ENCODE measurements around the gene PTPN13.

Gene PTPN13

GRCh38 chr4:86593688-86594558 lies at the start of gene PTPN13:
Gene PTPN13 (plus strand): TSS chr4:86594315. CDS start chr4:86635257, 40,942 bp downstream.
- TF ChIP-seq MYC (IDR thresholded peaks at IDR 0.05; ENCODE audit: low read depth, low read length) (peak; percentile 63; the same call in 1 of the 2 replicates), MAX (IDR thresholded peaks at IDR 0.05; ENCODE audit: low read depth, low read length) (peak; percentile 68), POLR2A (IDR thresholded peaks at IDR 0.05; ENCODE audit: extremely low read depth, insufficient read length) (peak; percentile 72), CTCF (IDR thresholded peaks at IDR 0.05; ENCODE audit: low read depth, low read length) (no peak)
- H3K4me3 ChIP-seq (ENCODE audit: low read depth, low read length) = peak within 1 kb of the TSS; percentile 91
- DNase-seq (ENCODE audit: low read depth) = peak; percentile 99

- TF ChIP-seq MYC (IDR thresholded peaks at IDR 0.05; ENCODE audit: low read depth, low read length) (no peak), CTCF (IDR thresholded peaks at IDR 0.05; ENCODE audit: low read depth, low read length) (no peak)
- H3K4me3 ChIP-seq (ENCODE audit: low read depth, low read length) = no peak overlapping the region
- DNase-seq (ENCODE audit: low read depth) = no peak
Measured at GRCh38 chr4:86547140-86547539, 47.0 kb upstream of the PTPN13 start.

- TF ChIP-seq CTCF (IDR thresholded peaks at IDR 0.05; ENCODE audit: low read depth, low read length) = no peak
- no peak for TF ChIP-seq POLR2A (IDR thresholded peaks at IDR 0.05; ENCODE audit: extremely low read depth, insufficient read length)
- no peak for TF ChIP-seq MYC (IDR thresholded peaks at IDR 0.05; ENCODE audit: low read depth, low read length)
- TF ChIP-seq MAX (IDR thresholded peaks at IDR 0.05; ENCODE audit: low read depth, low read length) = no peak
- DNase-seq (ENCODE audit: low read depth) = no peak
- no peak overlapping the region for H3K4me3 ChIP-seq (ENCODE audit: low read depth, low read length)
Measured at GRCh38 chr4:86549163-86549788, 44.8 kb upstream of the PTPN13 start.

- DNase-seq (ENCODE audit: low read depth) = no peak
Measured at GRCh38 chr4:86551387-86551786, 42.7 kb upstream of the PTPN13 start.

GRCh38 chr4:86554646-86555045 lies 39.5 kb upstream of the PTPN13 start:
- no peak for TF ChIP-seq CTCF (IDR thresholded peaks at IDR 0.05; ENCODE audit: low read depth, low read length)
- TF ChIP-seq MAX (IDR thresholded peaks at IDR 0.05; ENCODE audit: low read depth, low read length) = no peak
- TF ChIP-seq POLR2A (IDR thresholded peaks at IDR 0.05; ENCODE audit: extremely low read depth, insufficient read length) = no peak
- TF ChIP-seq MYC (IDR thresholded peaks at IDR 0.05; ENCODE audit: low read depth, low read length) = no peak
- DNase-seq (ENCODE audit: low read depth) = peak; percentile 69

More at GRCh38 chr4:86551387-86551786, 42.7 kb upstream of the PTPN13 start:
- TF ChIP-seq POLR2A (IDR thresholded peaks at IDR 0.05; ENCODE audit: extremely low read depth, insufficient read length) = no peak
- H3K4me3 ChIP-seq (ENCODE audit: low read depth, low read length) = no peak overlapping the region

GRCh38 chr4:86556791-86557415 lies 37.2 kb upstream of the PTPN13 start:
- H3K4me3 ChIP-seq (ENCODE audit: low read depth, low read length) = peak overlapping the region; percentile 13
- DNase-seq (ENCODE audit: low read depth) = peak; percentile 71
- no peak for TF ChIP-seq MAX (IDR thresholded peaks at IDR 0.05; ENCODE audit: low read depth, low read length)
- TF ChIP-seq MYC (IDR thresholded peaks at IDR 0.05; ENCODE audit: low read depth, low read length) = no peak
- TF ChIP-seq CTCF (IDR thresholded peaks at IDR 0.05; ENCODE audit: low read depth, low read length) = no peak
- TF ChIP-seq POLR2A (IDR thresholded peaks at IDR 0.05; ENCODE audit: extremely low read depth, insufficient read length) = no peak

More at GRCh38 chr4:86554646-86555045, 39.5 kb upstream of the PTPN13 start:
- H3K4me3 ChIP-seq (ENCODE audit: low read depth, low read length) = no peak overlapping the region

Data from NB4 (cell line).